Peyer's patch (tissue), 4 donors: ENCODE results near the gene CYP19A1. TPM values are rescaled to one million over a fixed set of nuclear protein-coding genes. Genes with fewer than 3 reads are reported as not detected.

Experiments
- DNase-seq, 3 donors: peaks; one replicate each; pipeline ENCODE4 v3.0.0-alpha.2; 2017 to 2019
- H3K27ac ChIP-seq, 4 donors: fragments of 200-600 bp; sonication (generic); one replicate each; pipeline ENCODE4 v1.5.1; 2016 to 2019
- H3K27me3 ChIP-seq, 2 donors: fragments of 200-600 bp; sonication (generic); one replicate each; pipeline ENCODE4 v1.5.1; 2019
- H3K36me3 ChIP-seq, 3 donors: fragments of 200-600 bp; sonication (generic); one replicate each; pipeline ENCODE4 v1.5.1; 2016 to 2019
- H3K4me1 ChIP-seq, 4 donors: fragments of 200-600 bp; sonication (generic); one replicate each; pipeline ENCODE4 v1.5.1; 2016 to 2019
- H3K4me3 ChIP-seq, 4 donors: fragments of 200-600 bp; sonication (generic); 1 replicate in 3 of 4; 2 replicates in 1 of 4; pipeline ENCODE4 v1.5.1; 2016 to 2019; ENCODE audit warnings: mild to moderate bottlenecking in 1 of 4
- H3K9me3 ChIP-seq, 4 donors: fragments of 200-600 bp; sonication (generic); one replicate each; pipeline ENCODE4 v1.5.1; 2016 to 2019; ENCODE audit warnings: mild to moderate bottlenecking in 1 of 4
- CTCF ChIP-seq, 6 experiments: fragments of 450-650 bp in 4 of 6; fragments of 200-600 bp in 2 of 6; sonication (generic) in 1 of 6; IDR thresholded peaks; one replicate each; pipeline ENCODE4 v1.5.1; 2017 to 2019; ENCODE audit warnings: antibody characterized with exemption in 6 of 6, mild to moderate bottlenecking in 3 of 6, moderate library complexity in 1 of 6
- POLR2A ChIP-seq, 2 donors: fragments of 450-650 bp; IDR thresholded peaks; one replicate each; pipeline ENCODE4 v1.5.1; 2017; ENCODE audit warnings: antibody characterized with exemption in 2 of 2, mild to moderate bottlenecking in 2 of 2, moderate library complexity in 2 of 2
- total RNA-seq, 4 donors: library from RNA; depleted of rRNA; stranded (reverse); fragments of >200 nt; gene quantifications; one replicate each; pipeline ENCODE4 v1.1.0, GENCODE V29; 2016

The CYP19A1 gene
- total RNA-seq, 4 donors from 2014 or later: 0.83 TPM; not detected in 3

GRCh38 chr15:51267051-51267702, 71.2 kb downstream of the CYP19A1 start:
- no peak for TF ChIP-seq POLR2A (IDR thresholded peaks at IDR 0.05)
- TF ChIP-seq CTCF (IDR thresholded peaks at IDR 0.05): no peak
- Histone ChIP-seq H3K27me3 (peaks cover 0 to 5% of the 10 kb centered on the region in 2 donors), H3K36me3 (no peaks in the 10 kb centered on the region), H3K27ac (no peak overlapping the region), H3K9me3 (no peaks in the 10 kb centered on the region), H3K4me3 (peak overlapping the region; percentile 18 to 48 (median 33)), H3K4me1 (peaks cover 0 to 13% (median 0%) of the 10 kb centered on the region in 4 donors)
- DNase-seq: no peak

DNA sequence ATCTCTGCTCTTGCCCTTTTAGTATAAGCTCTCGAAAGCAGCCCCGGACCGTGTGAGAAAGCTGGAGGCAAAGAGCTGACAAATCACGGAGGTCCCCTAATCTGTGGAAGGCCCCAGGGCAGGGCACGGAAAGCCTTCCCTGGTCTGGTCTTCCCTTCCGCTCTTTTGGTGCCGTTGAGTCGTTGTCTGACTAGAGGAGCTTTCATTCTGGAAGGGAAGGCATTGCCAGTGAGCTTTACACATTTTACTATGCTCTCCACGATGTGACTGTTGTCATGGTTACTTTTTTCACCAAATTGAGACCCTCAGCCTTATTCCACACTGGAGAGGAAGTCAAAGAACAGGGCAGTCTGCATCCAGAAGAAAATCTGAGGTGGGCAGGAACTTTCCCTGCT, 71.7 kb downstream of the CYP19A1 start:
- DNase-seq: no peak
- Histone ChIP-seq H3K27ac (no peak overlapping the region), H3K4me1 (peaks cover 0 to 13% (median 0%) of the 10 kb centered on the region in 4 donors), H3K36me3 (no peaks in the 10 kb centered on the region), H3K27me3 (peaks cover 0 to 5% of the 10 kb centered on the region in 2 donors), H3K9me3 (no peaks in the 10 kb centered on the region), H3K4me3 (peak overlapping the region in 3 of 4 donors; percentile 18 to 48 (median 46))
- TF ChIP-seq CTCF (IDR thresholded peaks at IDR 0.05) (no peak), POLR2A (IDR thresholded peaks at IDR 0.05) (no peak)

- Histone ChIP-seq H3K4me1 (peaks cover 0 to 13% (median 0%) of the 10 kb centered on the region in 4 donors), H3K9me3 (no peaks in the 10 kb centered on the region), H3K27me3 (peaks cover 0 to 5% of the 10 kb centered on the region in 2 donors), H3K4me3 (no peak overlapping the region), H3K27ac (peak overlapping the region in 2 of 4 donors; percentile 35 to 56), H3K36me3 (no peaks in the 10 kb centered on the region)
- TF ChIP-seq CTCF (IDR thresholded peaks at IDR 0.05) (no peak), POLR2A (IDR thresholded peaks at IDR 0.05) (no peak)
- no peak for DNase-seq
Measured at GRCh38 chr15:51265037-51265555, 73.3 kb downstream of the CYP19A1 start.

- TF ChIP-seq CTCF (IDR thresholded peaks at IDR 0.05) (no peak), POLR2A (IDR thresholded peaks at IDR 0.05) (no peak)
- Histone ChIP-seq H3K36me3 (no peaks in the 10 kb centered on the region), H3K4me1 (peaks cover 0 to 13% (median 0%) of the 10 kb centered on the region in 4 donors), H3K4me3 (no peak overlapping the region), H3K27me3 (peaks cover 0 to 5% of the 10 kb centered on the region in 2 donors), H3K9me3 (no peaks in the 10 kb centered on the region), H3K27ac (no peak overlapping the region)
- no peak for DNase-seq
Measured at GRCh38 chr15:51263726-51264125, 74.7 kb downstream of the CYP19A1 start.

GRCh38 chr15:51263116-51263515, 75.3 kb downstream of the CYP19A1 start:
- Histone ChIP-seq H3K27ac (no peak overlapping the region), H3K9me3 (no peaks in the 10 kb centered on the region), H3K4me1 (peaks cover 0 to 13% (median 0%) of the 10 kb centered on the region in 4 donors), H3K36me3 (no peaks in the 10 kb centered on the region), H3K27me3 (peaks cover 0 to 5% of the 10 kb centered on the region in 2 donors), H3K4me3 (no peak overlapping the region)
- TF ChIP-seq POLR2A (IDR thresholded peaks at IDR 0.05) (no peak), CTCF (IDR thresholded peaks at IDR 0.05) (no peak)
- DNase-seq: no peak
